NK-92 (cell line): ENCODE results near the gene EMP1.

Experiments used
- DNase-seq: peaks from one replicate; lab custom pipeline; 2025; ENCODE audit not compliant: unreplicated experiment; lab: John Stamatoyannopoulos, UW

Gene EMP1, protein sequence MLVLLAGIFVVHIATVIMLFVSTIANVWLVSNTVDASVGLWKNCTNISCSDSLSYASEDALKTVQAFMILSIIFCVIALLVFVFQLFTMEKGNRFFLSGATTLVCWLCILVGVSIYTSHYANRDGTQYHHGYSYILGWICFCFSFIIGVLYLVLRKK

DNA sequence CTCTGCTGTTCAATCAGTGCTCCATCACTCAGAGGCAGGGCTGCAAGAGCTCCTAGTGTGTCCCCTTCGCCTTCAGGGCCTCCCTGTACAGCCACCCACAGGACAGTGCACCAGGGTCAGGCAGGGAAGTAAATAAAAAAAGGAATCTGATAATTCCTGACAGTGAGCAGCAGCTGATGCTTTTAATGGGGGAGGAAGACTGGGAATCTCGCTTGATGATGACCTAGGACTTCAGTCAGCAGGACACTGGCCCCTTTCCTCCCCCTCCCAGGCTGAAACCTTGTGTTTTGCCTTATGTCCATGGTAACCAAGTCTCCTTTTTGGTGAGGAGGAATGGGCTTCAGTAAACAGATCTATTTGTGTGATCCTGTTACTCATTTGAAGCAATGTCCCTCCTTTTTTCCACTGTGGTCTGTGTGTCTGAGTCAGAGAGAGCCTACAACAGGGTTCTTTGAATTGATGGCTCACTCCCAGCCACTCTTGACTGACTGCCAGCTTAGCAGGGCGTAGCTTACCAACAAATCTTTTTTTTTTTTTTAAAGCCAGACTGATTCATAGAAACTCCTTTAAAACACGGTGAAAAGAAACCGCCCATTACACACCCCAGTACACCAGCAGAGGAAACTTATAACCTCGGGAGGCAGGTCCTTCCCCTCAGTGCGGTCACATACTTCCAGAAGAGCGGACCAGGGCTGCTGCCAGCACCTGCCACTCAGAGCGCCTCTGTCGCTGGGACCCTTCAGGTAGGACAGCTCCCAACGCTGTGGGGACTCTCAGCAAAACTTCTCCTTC, at the start of gene EMP1:
Gene EMP1, plus strand, starts transcription at position 597 of the 792 bp plus-strand sequence. CDS start 14,785 bp downstream, outside the sequence.
- no peak for DNase-seq

DNA sequence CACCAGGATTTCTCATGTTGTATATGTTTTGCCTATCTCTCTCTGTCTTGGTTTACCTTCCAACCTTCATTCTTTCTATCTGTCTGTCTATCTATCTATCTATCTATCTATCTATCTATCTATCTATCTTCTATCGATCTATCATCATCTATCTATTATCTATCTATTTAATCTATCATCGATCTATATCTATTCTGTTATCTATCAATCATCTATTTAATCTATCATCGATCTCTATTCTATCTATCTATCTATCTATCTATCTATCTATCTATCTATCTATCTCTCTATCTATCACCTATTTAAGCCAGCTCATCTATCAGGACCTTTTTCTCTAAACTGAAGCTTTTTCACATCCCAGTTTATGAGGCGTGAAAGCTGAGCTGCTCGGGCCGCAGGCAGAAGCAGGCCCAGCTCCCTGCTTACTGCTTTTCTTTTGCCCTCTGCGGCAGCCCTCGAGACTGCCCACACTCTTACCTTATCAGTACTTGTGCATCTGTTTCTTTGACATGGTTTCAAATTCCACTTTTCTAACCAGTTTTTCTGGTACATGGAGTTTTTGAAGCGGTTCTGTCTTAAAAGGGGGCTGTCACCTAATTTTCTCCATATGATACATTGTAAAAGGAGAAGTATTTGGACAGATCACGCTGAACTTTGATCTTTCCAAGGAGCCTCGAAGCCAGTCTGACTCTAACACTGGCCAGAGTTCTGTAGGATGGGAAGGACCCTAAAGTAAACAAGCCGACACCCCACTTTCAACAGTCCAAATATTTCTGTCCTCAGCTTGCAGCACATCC, 48.6 kb upstream of the EMP1 start:
- no peak for DNase-seq

DNA sequence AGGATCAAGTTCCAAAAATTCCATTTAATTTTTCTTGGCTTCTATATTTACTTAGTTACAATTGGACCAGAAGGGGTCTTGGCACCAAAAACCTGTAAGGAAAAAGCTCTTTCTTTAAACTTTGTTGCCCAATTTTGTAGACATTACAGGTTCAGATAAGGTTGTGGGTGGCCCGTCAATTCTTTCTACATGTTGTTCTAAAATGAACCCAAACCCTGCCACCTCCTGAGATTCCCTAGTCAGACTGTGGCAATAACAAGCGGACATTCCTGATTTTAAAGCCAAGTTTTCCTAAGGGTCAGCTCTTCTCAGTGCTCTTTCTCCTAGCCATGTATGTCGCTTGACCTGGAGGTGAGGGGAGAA, 48.1 kb upstream of the EMP1 start:
- DNase-seq, result no peak

DNA sequence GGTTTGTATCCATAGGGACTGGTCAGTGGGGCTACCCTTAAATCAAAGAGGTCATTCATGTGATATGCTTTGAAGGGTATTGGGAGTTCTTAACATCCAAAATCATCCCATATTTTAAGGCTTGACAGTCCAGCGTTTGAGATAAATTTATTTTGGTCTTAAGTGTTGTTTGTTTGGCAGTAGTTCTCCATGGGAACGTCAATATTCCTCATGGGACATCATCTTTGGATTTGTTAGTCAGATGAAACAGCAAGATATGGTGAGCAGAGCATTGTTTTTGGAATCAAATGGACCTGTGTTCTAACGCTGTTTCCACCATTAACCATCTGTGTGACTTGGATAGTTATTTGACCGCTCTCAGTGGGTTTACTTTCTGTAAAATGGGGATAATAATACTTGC, 47.1 kb upstream of the EMP1 start:
- no peak for DNase-seq

DNA sequence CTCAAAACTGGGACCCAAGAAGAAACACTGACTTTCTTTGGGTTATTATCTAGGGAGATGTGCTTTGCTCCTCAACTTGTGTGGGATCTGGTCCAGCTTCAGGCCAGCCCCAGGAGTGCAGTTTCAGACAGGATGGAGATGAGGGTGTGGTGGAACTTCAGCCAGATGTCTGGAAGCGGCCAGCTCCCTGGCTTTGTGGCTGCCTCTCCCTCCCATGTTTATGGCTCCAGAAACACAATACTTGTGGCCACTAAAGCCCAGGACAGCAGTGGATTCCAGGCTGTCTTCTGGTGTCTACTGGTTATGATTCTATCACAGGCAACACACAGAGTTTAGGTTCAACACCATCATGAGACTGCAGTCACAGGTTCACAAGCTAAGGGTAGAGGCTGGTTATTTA, 44.2 kb upstream of the EMP1 start:
- no peak for DNase-seq

DNA sequence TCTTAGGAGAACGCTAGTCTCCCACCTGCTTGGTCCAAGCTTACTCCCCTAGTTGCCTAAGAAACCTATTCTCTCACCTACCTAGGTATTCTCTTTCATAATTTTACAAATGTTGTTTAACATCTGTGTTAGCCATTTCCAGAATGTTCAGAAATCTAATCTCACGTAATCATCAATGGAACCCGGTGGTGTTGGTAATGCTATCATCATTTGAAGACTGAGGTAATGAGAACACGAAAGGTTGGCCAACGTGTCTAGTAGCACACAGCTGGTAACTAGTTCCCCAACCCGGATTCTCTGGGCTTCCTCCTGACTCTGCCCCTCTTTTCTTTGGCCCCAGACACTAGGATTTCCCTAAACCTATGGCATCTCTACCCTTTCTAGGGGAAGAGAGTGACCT, 43.8 kb upstream of the EMP1 start:
- no peak for DNase-seq

DNA sequence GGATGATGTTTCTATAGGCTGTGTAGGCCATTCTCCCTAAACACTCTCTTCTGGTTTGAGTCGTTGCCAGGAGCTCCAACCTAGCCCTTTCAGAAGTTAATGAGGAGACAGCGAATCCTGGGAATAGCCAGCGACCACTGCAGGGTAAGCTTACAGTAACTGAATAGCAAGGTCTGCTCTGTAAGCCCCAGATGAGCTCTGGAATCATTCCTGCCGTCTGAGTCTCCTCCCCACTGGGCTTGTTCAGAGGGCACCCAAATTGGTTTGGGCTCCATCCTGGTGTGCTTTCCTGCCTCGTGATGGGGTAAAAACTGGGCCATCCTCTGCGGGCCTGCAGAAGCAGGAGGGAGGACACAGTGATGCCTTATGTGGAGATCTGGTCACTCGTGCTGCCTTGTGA, 43.3 kb upstream of the EMP1 start:
- DNase-seq, result no peak

DNA sequence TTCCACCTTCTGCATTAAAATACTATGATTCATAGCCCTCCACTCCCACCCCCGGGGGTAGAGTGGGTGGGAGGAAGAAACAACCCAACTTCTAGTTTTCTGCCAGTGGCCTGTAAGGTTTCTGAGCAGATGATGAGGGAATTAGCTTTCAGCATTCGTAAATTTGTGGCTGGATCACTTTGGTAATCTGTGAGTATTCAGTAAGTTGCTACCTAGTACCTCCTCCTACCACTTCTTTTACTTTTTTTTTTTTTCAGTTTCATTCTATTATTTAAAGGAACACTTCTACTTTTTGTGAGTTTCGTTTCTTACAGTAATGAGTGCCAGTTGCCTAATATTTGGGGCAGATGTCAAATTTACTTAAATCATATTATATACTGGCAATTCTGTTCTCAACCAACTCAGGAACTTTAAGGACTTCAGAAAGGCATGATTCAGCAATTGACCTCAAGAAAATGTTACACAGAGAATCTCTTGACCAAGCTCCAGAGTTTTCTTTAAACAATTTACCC, 42.4 kb upstream of the EMP1 start:
- no peak for DNase-seq

DNA sequence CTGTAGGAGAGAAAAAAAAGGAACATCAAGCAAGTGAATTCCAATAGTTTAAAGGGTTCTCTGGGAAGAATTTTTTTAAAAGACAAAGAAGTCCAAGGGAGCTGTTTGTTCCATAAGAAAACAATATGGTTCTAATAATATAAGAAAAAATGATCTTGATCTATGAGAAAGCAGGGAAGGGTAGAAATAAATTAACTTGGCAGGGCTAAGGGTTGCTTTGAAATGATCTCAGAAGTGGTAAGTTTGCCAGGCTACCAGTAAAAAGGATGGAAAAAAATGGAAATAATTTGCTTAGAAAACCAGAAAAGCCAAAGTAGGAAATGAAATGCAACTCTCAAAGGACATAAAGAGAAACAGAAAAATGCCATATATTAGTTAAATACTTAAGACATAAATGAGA, 41.7 kb upstream of the EMP1 start:
- DNase-seq, result no peak

DNA sequence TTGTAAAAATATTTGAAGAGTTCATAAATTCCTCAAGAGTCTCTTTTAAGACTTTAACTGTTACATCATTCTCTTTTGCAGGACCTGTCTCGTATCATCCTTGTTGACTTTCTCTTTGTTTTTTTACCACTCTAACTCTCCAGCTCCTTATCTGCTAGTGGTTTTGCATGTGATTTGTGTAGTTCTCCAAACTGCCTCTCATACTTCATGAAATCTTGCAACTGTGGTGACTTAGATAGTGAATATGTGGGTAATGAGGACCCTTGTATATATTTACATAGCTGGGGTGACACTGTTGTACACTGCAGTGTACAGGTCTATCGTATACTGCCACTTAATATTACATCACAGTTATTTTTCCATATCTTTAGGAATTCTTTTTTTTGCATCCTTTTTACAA, 40.2 kb upstream of the EMP1 start:
- DNase-seq, result no peak

DNA sequence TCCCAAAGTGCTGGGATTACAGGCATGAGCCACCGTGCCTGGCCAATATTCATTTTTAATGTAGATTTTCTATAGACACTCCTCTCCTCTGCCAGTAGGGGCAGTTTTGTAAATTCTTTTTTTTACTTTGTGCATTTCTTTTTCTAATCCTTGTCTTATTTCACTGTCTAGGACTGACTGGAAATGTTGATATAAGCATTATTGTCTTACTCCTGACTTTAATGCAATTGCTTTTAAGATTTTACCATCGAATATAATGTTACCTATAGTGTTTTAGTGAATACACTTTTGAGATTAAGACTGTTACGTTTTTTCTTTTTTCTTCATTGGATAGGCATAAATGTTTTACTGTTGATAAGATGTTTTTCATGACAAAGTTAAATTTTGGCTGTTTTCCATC, 35.4 kb upstream of the EMP1 start:
- no peak for DNase-seq

DNA sequence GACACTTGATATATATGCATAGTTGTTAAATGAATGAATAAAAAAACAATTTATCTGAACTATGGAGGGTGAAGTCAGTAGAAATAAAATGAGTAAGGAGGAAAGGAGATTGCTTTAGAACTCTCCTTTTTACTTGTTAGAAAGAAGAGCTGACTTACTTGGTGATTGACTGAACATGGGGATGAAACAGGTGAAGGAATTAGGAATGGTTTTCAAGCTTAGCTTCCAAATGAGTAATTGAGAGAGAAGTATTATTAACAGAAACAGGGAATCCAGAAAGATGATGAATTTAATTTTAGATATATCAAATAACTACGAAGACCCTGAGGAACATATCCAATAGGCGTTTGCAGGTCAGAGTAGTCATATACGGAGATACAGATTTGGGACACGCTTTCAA, 33.6 kb upstream of the EMP1 start:
- DNase-seq, result no peak

DNA sequence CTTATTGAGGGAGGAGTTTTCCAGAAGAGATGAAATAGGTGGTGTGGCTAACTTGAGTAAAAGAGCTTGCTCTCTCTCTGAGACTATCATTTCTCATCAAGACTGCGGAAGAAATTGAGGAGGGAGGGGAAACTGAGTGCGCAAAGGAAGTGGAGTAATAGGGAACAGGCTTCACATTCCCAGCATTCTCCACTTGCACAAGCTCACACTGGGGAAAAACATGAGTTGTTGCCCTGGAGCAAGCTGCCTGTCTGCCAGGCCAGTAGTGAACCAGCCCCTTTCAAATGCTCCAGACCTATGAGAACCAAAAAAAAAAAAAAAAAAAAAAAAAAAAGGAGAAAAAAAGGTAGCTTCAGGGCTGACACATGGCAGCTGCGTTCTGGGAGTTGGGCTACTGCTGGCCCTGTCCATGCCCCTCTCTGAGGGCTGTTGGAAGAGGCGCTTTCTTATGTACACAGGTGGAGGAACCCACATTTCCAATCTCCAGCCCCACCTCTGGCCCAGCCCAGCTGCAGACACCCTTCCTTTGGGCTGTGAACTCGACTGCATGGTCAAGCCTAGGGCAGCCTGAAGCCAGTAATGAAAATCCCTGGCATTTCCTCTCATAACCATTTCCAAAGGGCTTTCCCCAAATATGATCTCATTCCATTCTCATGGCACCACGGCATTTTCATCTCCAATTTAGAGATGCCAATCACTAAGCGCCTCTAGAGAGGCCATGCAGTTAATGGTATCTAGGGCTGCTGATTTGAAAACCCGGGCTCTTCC, 32.5 kb upstream of the EMP1 start:
- DNase-seq, result no peak

DNA sequence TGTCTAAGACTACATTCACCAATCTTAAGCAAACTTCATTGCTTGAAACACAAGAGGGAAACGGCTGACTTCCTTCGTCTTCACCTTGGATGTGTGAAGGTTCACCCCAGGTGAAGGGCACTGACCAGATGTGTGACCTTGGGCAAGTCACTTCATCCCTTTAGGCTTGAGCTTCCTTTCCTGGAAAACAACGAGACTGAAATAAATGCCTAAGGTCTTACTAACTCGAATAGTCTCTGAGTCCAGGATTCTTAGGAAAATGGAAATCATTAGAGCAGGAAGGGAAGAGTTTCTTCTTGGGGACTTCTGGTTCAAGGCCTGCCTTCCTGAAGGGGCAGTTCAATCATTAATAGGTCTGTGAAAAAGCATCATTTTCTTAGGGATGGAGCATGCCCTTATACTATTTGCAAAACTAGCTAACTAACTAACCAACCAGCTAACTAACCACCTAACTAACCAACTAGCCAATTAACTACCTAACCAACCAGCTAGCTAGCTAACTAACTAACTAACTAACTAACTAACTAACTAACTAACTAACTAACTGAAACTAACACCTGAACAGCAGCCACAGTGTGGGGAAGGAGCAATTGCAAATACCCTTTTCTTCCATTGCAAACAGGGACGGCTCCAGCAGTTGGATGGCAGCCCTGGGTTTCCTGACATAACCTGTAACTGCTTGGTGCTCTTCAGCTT, 31.5 kb upstream of the EMP1 start:
- DNase-seq, result no peak

DNA sequence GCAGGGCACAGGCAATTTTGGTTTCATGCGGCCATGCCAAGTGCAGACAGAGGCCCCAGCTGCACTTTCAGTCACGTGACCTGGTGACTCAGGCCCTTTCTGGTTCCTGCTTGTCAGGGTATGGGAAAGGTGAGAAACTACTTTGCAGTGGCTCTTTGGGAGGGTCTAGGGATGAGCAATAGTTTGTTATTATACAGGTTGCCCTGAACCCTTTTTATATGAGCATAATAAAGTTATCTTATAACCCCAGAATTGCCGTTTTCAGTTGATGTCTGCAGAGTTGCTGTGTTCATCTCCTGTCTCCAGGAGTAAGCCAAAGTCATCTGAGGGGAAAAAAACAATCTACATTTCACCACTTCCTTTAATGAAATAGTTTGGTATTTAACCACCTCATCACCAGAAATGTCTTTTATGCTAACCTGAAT, 30.9 kb upstream of the EMP1 start:
- DNase-seq, result no peak

DNA sequence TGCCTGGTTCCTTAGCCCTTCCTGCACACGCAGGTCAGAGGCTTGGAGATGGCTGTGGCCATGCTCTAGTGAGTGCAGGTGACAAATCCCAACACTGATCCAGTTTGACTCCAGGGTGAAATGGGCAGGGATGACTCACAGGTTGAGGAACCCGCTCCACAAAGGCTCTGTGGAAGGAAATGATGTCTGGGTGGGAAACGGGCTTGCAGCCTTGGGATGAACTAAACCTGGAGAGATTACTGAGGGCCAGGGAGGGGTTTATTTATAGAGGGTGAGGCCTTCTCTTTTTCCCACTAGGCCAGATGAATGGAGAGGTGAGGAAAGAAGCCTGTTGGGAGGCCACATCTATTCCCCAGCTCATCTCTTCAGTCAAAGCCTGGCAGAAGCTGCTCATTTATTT, 29.3 kb upstream of the EMP1 start:
- DNase-seq, result no peak

DNA sequence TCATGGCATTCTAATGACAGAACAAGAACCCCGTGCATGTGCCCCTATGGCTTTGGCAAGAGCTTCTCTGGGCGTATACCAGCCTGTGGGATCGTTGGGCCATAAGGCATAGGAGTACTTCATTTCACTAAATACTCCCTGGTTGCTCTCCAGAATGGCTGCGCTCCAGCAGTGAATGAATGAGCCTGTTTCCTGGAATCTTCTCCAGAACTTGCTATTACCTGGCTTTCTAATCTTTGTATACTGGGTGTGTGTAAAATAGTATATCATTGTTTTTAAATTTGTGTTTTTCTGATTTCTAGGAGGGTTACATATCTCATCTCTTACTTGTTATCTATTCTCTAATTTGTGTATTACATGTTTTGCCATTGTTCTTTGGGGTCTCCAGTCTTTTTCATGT, 28.6 kb upstream of the EMP1 start:
- no peak for DNase-seq

DNA sequence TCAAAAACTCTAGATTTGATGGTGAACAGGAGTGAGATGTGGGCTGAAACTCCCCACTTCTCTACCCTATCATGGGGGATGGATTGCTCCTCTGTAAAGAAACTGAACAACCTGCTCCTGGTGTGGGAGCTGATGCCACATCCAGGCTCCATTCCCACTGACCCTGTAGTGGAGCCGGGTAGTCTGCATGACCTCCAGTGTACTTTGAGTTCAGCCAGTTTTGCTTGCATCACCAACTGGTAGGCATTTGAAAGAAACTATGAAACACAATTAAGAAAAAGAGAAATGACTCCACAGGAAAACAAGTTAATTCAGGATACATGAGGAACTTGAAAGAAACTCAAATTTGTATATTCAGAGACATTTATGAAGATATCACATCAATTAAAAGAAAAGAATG, 27.3 kb upstream of the EMP1 start:
- DNase-seq, result no peak

DNA sequence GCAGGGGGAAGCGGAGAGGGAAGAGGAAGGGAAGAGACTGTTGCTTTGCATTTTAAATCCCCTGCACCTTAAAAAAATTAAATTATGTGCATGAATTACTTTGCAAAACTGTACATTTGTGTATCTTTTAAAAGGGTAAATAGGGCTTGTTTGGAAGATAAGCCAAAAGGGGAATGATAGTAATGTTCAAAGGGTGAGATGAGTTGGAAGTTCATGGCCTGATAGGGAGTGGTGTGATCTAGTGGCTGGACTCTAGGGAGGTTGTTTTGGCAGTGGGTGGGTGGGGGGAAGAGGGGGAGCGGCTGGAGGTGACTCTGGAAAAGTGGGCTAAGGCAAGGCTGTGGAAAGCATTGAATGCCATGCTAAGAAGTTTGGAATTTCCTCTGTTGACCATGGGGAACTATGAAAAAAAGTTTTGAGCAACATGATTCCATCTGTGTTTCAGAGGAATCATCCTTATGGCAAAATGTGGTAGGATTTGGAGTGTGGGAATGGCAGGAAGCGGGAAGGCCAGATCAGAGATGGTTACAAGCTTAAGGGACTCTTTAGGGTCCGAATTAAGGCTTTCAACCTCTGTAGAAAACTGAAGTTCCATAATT, 25.5 kb upstream of the EMP1 start:
- no peak for DNase-seq
